Amniotic epithelial cell (primary cell): Measurements from ENCODE around the gene CSRNP2.
"Not testable (repeated sequence)": the region's sequence is repeated elsewhere in the genome, so short reads cannot be mapped to it uniquely, and the experiment has no call there.

Experiments used
- DNase-seq: peaks from one replicate; pipeline ENCODE4 v3.0.0-alpha.2; 2010; ENCODE audit warnings: low read depth

Gene CSRNP2

DNA sequence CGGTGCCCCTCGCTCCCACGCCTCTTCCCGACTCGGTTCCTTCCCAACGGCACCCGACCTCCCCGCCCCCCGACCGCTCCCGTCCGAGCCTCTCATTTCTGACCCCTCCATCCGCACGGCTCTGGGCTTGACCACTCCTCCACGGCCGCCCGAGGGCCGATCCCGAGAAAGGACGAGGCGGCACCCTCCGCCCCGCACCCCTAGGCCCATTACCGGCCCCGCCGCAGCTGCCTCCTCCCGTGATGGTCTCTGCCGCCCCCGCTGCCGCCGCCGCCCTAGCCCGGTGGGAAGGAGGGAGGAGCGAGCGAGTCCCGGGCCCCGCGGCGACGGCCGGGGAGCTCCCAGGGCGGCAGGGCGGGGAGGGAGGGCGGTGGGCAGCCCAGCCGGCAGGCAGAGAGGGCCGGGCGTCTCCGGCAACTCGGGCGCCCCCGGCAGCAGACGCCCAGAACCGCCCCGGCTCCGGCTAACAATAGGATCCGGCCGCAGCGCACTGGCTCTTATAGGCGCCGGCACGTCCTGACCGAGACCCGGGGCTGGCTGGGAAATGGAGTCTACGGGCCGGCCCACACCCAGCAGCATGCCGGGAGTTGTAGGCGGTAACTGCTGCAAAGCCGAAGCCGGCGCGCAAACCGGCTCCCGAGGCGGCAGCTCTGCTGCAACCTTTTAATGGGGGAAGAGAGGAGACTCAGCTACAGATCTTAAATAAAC is at the start of gene CSRNP2:
TSS of gene CSRNP2 (minus strand) at position 471 of the 708 bp plus-strand sequence. CDS start 7,035 bp downstream, outside the sequence.
- DNase-seq: peak; percentile 93

DNA sequence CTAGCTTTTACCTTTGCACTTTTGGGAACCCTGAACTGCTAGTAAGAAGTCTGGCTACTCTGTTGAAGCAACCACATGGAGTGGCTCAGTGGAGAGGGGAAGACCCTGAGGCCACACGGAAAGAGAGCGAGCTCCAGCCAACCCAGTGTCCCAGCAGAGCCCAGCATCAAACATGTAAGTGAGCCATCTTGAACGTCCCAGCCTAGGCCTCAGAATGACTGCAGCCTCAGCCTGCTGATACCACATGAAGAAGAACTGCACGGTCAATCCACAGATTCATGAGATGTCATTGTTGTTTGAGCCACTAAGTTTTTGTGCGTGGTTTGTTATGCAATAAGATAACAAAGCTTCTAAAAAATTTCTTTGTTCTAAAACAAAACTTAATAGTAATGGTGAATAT is 49.3 kb upstream of the CSRNP2 start:
- DNase-seq: no peak

- no peak for DNase-seq
Observed at GRCh38 chr12:51131745-51132521, 48.5 kb upstream of the CSRNP2 start.

- no peak for DNase-seq
Observed at GRCh38 chr12:51128919-51129318, 45.5 kb upstream of the CSRNP2 start.

DNA sequence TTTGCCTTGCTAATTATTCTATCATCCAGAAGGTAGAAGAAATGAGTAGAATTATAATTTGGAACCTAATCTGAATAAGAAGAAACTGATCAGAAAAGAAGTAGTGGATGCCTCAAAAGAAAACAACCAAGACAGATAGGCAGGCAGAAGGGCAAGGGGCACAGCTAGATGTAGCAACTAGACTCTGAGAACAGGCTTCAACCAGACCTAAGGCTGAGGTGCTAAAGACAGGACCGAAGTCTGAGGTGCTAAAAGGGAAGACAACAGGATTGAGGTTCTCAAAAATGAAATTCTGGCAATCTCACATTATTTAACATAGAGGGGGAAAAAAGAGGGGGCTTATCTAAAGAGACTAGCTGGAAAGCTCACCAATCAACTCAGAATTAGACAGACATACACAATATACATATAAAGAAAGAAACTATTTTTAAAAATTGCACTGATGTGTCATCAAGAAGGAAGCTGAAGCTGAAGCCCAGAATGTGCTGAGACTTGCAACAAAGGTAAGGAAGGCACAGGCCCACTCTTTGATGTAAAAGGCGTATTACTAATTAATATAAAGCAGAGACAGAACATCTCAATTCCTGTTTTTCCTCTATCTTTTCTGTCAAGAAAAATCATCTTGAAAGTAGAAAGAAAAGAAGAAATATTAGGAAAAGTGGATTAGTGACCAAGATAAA is 43.8 kb upstream of the CSRNP2 start:
- DNase-seq: no peak

- DNase-seq: no peak
Observed at GRCh38 chr12:51126297-51126696, 42.9 kb upstream of the CSRNP2 start.

DNA sequence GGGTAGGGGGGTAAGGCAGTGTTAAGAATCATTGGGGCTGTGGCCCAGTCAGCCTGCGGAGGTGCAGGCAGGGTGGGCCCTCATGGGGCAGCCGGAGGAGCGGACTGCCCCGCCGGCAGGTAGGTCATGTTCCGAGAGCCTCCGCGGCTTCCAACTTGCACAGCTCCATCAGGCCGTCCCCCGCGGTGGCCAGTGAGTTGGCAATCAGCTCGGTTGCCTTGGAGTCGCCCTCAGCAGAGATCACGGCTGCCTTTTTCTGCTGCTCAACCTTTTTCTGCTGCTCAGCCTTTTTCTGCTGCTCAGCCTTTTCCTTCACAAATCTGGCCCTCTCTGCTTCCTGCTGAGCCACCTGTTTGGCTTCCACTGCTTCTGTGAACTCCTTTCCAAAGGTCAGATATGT is 41.1 kb upstream of the CSRNP2 start:
- DNase-seq: no peak

DNA sequence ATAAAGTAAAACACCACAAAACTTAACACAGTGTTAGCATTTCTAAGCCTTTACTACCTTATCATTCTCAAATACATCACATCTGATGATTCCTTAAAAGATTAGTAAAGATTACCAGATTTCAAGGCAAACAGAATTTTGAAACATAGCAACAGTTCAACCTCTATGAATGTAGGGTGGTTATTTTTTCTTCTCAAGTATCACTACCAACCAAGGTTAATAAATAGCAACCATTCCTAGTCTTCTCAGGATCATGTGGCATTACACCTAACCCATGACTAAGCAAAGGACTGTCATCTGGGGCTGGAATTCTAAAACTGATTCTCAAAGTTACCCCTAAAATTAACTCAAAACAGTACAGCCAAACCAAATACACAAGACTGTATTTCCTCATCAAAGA is 39.4 kb upstream of the CSRNP2 start:
- no peak for DNase-seq

GRCh38 chr12:51118706-51119105 is 35.3 kb upstream of the CSRNP2 start:
- peak; percentile 90 for DNase-seq

DNA sequence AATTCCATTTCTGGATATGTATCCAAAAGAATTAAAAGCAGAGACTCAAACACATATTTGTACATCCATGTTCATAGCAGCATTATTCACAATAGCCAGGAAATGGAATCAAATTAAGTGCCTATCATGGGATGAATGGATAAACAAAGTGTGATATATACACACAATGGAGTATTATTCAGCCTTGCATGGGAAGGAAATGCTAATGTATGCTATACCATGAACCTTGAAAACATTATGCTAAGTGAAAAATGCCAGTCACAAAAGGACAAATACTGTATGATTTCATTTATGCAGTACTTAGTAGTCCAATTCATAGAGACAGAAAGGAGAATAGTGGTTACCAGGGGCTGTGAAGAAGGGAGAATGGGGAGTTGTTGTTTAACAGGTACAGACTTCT is 32.1 kb upstream of the CSRNP2 start:
- no peak for DNase-seq

- no peak for DNase-seq
Observed at GRCh38 chr12:51108136-51108535, 24.7 kb upstream of the CSRNP2 start.

GRCh38 chr12:51103977-51104376 is 20.6 kb upstream of the CSRNP2 start:
- no peak for DNase-seq

- peak; percentile 70 for DNase-seq
Observed at GRCh38 chr12:51098611-51099010, 15.2 kb upstream of the CSRNP2 start.

GRCh38 chr12:51090705-51091229 is 7.4 kb upstream of the CSRNP2 start:
- no peak for DNase-seq

DNA sequence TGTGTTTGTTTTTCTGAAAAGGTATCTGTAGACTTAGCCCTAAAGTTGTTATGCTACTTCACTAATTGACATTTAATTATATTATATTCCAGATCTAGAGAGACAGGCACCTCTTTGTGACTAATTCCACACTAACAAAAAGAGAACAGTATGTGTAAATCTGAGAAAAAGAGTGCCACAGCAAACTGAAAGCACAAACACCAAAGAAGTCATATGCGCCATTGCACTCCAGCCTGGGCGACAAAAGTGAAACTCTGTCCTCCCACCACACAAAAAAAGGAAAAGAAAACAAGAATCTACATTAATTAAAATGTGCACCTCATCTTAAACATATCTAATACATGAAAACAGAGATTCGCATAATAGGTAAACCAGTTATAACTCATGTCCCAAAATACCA is 4.4 kb upstream of the CSRNP2 start:
- no peak for DNase-seq

DNA sequence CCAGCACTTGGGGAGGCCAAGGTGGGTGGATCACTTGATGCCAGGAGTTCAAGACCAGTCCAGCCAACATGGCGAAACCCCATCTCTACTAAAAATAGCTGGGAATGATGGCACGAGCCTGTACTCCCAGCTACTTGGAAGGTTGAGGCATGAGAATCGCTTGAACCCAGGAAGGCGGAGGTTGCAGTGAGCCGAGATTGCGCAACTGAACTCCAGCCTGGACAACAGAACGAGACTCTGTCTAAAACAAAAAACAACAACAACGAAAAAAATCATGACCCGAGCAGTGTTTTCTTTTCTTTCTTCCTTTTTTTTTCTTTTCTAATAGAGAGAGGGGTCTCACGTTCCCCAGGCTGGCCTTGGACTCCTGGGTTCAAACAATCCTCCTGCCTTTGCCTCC is 3.5 kb upstream of the CSRNP2 start:
- DNase-seq: no peak

DNA sequence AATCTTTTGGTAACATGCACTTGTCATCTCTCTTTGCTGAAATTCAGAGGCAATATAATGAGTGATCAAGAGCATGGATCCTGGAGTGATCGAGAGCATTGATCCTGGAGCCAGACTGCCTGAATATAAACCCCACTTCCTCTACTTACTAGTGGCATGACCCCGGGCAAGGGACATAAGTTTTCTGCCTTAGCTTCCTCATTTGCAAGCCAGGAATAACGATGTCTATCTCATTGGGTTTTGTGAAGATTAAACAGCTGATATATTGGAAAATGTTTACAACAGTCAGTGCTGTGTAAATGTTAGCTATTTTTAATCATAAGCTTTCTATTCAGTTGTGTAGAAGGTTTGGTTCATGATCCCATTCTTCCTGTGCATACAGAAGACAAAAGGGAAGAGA is 2.4 kb upstream of the CSRNP2 start:
- DNase-seq: no peak

- peak; percentile 40 for DNase-seq
Observed at GRCh38 chr12:51082561-51083125, 753 bp downstream of the CSRNP2 start.

DNA sequence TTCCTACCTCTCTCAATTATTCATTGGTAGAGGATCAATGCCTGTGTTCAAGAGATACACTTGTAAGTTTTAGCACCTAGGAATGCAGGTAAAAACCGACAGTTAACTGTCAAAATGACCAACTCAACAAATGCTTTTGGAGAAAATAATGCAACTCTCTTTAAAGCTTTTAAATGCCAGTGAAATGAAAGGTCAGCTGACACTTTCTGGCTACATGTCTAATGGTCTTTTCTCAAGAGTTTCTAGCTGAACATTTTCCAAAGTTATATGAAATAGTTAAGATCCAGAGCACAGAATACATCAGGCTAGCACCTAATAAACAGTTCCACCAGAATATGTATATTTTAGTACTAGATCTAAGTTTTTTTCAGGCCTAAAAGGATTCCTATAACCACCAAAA is 2.0 kb downstream of the CSRNP2 start:
- DNase-seq: no peak

GRCh38 chr12:51080136-51080535 is 3.3 kb downstream of the CSRNP2 start:
- DNase-seq: no peak

DNA sequence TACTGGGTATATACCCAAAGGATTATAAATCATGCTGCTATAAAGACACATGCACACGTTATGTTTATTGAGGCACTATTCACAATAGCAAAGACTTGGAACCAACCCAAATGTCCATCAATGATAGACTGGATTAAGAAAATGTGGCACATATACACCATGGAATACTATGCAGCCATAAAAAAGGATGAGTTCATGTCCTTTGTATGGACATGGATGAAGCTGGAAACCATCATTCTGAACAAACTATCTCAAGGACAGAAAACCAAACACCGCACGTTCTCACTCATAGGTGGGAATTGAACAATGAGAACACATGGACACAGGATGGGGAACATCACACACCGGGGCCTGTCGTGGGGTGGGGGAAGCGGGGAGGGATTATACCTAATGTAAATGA is 4.5 kb downstream of the CSRNP2 start:
- DNase-seq: not testable (repeated sequence)

- not testable (repeated sequence) for DNase-seq
Observed at GRCh38 chr12:51078346-51078745, 5.0 kb downstream of the CSRNP2 start.
